Choroid plexus epithelial cell (primary cell): ENCODE results near the gene MEA1.

Experiments used
- DNase-seq: peaks from one replicate; pipeline ENCODE4 v3.0.0-alpha.2; 2010; ENCODE audit warnings: low read depth
- H3K4me3 ChIP-seq: 2 replicates; pipeline ENCODE4 v1.5.1; 2011; ENCODE audit warnings: low read depth, mild to moderate bottlenecking, control low read depth, low read length, moderate library complexity
- TF ChIP-seq, protein P1 (sequence below): conservative IDR thresholded peaks from 2 replicates; pipeline ENCODE4 v1.5.1; 2011; ENCODE audit warnings: low read depth, mild to moderate bottlenecking, control low read depth, inconsistent platforms, low read length, moderate library complexity

Gene MEA1

DNA sequence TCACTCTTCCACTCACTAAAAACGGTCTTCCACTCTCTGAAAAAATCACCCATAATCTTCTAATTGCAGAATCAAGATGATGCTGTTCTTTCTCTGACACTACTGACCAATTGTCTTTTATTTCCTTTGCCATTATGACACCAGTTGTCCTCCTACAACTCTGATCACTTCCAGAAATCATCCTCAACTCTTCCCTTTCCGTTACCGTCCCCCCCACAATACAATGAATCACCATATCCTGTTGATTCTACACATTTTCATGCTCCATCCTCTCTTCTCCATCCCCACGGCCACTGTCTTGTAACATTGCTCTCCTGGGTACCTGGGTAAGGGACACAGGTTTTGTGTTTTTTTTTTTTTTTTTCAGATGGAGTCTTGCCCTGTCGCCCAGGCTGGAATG is 31.9 kb downstream of the MEA1 start:
- no peak for DNase-seq

DNA sequence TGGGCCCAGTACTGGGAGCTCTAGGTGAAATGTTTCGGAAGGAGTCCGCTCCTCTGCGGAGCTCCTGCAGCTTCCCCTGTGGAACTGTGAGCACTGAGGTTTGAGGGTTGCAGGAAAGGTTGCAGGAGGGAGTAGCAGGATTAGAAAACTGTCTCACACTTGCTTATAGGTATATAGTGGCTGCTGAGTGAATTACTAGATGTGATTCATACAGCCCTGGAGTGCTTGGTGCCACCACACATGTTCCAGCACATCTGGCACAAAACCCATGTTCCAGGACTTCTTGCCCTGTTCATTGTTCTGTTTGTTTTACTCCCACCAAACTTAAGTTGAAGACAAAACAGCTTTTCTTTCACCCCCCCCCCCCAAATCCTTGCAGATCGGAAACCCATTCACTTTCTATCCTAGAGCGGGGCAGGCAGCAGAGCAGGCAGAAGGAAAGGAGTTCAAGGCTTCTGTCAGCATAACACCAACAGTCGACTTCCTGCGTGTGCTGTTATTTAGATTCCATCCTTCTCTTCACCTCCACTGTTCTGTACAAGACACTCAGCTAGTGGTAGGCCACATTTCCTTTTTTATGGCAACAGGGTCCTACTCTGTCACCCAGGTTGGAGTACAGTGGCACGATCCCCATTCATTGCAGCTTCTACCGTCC is 34.1 kb downstream of the MEA1 start:
- TF ChIP-seq, protein P1, sequence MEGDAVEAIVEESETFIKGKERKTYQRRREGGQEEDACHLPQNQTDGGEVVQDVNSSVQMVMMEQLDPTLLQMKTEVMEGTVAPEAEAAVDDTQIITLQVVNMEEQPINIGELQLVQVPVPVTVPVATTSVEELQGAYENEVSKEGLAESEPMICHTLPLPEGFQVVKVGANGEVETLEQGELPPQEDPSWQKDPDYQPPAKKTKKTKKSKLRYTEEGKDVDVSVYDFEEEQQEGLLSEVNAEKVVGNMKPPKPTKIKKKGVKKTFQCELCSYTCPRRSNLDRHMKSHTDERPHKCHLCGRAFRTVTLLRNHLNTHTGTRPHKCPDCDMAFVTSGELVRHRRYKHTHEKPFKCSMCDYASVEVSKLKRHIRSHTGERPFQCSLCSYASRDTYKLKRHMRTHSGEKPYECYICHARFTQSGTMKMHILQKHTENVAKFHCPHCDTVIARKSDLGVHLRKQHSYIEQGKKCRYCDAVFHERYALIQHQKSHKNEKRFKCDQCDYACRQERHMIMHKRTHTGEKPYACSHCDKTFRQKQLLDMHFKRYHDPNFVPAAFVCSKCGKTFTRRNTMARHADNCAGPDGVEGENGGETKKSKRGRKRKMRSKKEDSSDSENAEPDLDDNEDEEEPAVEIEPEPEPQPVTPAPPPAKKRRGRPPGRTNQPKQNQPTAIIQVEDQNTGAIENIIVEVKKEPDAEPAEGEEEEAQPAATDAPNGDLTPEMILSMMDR: no peak
- DNase-seq: no peak
- peak overlapping the region; percentile 82 for H3K4me3 ChIP-seq

More for the DNA sequence above, 31.9 kb downstream of the MEA1 start:
- H3K4me3 ChIP-seq: no peak overlapping the region
- TF ChIP-seq, protein P1: no peak

DNA sequence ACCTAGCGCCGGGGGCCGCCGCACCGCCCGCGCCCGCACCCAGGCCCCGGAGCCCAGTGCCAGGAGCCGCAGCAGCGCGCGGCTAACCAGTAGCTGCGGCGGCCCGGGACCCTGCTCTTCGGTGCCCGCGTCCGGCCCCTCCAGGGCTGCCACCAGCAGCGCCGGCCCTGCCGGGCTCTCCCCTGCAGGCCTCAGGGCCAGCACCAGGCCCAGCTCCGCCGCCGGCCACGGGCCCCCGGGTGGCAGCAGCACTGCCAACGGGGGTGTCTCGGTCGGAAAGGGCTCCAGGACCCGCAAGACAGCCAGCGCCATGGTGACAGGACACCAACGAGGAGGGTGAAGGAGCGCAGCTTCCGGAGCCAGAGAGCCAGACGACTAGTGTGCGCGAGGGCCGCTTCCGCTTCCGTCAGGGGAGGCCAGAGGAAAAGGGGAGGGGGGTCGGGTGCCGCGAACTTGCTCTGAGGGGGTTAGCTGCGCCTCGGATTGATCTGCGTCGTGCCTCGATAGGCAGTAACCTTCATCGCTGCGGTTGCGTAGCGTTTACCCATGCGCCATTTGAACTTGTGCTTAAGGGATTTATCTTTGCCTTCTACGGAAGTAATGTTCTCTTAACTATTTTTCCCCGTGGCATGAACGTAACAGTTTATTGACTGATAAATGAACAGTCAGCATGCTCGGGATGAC is 34.8 kb downstream of the MEA1 start, which contains the start of gene PEX6:
PEX6 (minus strand) TSS at position 343 of the 684 bp plus-strand sequence; CDS start at position 312, 31 bp downstream.
- H3K4me3 ChIP-seq: peak within 1 kb of the TSS; percentile 82
- TF ChIP-seq, protein P1: no peak
- peak; percentile 62 for DNase-seq

DNA sequence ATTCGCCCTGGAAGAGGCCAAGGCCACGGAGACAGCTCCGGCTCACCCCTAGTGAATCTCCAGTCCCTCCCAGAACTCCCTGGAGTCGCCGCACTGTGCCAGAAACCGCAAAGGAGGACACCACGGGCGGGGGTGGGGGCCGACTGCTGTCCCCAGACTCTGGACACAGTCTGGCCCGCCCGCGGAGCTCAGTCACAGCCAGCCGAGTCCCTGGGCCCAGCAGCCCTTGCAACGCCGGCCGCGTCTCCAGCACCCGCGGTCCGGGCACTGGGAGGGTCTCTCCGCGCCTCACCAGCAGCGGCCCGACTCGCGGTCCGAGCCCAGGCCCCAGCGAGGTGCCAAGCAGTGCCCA is 35.3 kb downstream of the MEA1 start:
- TF ChIP-seq, protein P1: no peak

DNA sequence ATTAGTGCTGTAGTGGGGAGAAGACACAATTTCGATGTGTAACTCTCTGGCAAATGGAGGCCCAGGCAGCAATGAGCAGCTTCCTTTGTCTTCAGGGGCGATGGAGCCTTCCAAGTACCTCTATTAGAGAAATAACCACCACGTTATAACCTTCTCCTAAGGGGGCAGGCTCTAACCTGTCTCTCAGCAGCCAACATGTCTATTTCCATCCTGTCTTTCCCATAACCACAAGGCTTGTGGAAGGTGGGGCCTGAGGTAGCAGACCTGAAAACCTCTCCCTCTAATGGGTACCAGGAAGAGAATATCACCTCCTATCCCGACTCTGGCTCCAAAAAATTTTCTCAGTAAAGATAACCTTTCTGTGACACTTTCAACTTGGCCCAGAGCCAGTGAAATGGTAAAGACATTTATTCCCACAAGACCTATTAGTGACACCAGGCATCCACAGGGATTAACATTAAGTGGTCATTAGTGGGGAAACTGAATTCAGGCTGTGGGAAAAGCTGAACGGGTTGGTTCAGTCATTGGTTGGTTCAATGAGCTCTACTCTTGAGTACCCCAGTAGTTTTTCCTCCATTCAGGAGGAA is 38.7 kb downstream of the MEA1 start:
- no peak for DNase-seq

More for the DNA sequence above, 35.3 kb downstream of the MEA1 start:
- H3K4me3 ChIP-seq: peak overlapping the region; percentile 82
- DNase-seq: peak; percentile 18

DNA sequence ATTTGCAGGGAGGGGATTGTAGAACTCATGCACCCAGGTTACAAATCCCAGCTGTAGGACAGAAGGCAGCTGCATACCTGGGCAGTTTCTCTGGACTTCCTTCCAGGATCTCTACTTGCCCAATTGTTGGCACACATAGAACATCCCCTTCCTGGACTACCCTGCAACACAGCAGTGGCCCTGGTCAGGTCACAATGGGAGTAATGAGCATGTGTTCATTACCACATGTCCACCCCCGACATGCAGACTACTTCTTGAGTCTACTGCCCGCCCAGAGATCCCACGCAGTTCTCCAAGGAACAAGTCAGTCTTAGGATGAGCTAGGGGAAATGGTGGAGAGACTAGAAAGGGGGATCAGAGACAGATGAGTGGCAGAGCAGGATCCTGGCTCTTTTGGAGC is 39.8 kb downstream of the MEA1 start:
- TF ChIP-seq, protein P1: no peak
- DNase-seq: no peak
- H3K4me3 ChIP-seq: no peak overlapping the region

More for the DNA sequence above, 38.7 kb downstream of the MEA1 start:
- H3K4me3 ChIP-seq: no peak overlapping the region
- TF ChIP-seq, protein P1: no peak
